ENCODE results near the gene CCDC50.

CCDC50 gene

GRCh38 chr3:191412759-191413158 is 83.6 kb downstream of the CCDC50 start:
- H2BK5ac ChIP-seq (ENCODE audit: low read length): no peak overlapping the region
- H2AK5ac ChIP-seq (ENCODE audit: low read length): no peak overlapping the region
- no peak overlapping the region for H4K8ac ChIP-seq (ENCODE audit: low read depth, low read length)
- H3K23ac ChIP-seq (ENCODE audit: low read length): no peak overlapping the region
- no CpG with 5 or more reads among the region's 1 CpG for WGBS (ENCODE audit: extremely low coverage, insufficient coverage, low lambda C conversion rate)
- H3K27me3 ChIP-seq (ENCODE audit: insufficient read depth, low read length, poor library complexity): no peaks in the 10 kb centered on the region
- H3K36me3 ChIP-seq (ENCODE audit: control insufficient read depth, insufficient read depth, low read length): no peaks in the 10 kb centered on the region
- no peak overlapping the region for H3K56ac ChIP-seq (ENCODE audit: low read length)
- H3K79me1 ChIP-seq (ENCODE audit: low read length): no peaks in the 10 kb centered on the region
- H3K27ac ChIP-seq (ENCODE audit: low read depth, low read length): no peak overlapping the region
- H3K79me2 ChIP-seq (ENCODE audit: control insufficient read depth, insufficient read depth, low read length): no peaks in the 10 kb centered on the region
- H3K9ac ChIP-seq (ENCODE audit: low read length): no peak overlapping the region
- H3K18ac ChIP-seq (ENCODE audit: low read length): no peak overlapping the region
- no peak overlapping the region for H2BK120ac ChIP-seq (ENCODE audit: low read depth, low read length)
- no peak overlapping the region for H3K4me2 ChIP-seq (ENCODE audit: low read length)
- peak; percentile 65 for DNase-seq
- no peak overlapping the region for H3K4ac ChIP-seq (ENCODE audit: low read depth, low read length)
- H4K5ac ChIP-seq (ENCODE audit: low read length): no peak overlapping the region
- no peaks in the 10 kb centered on the region for H3K4me1 ChIP-seq (ENCODE audit: control insufficient read depth, low read depth, low read length)
- H2BK15ac ChIP-seq (replicated peaks; ENCODE audit: low read depth): no peak overlapping the region
- no peak overlapping the region for H3K4me3 ChIP-seq (ENCODE audit: low read length)

- Histone ChIP-seq H3K4ac (ENCODE audit: low read depth, low read length) (no peak overlapping the region), H3K9ac (ENCODE audit: low read length) (no peak overlapping the region), H3K4me2 (ENCODE audit: low read length) (no peak overlapping the region), H3K27ac (ENCODE audit: low read depth, low read length) (no peak overlapping the region), H3K4me3 (ENCODE audit: low read length) (no peak overlapping the region), H3K23ac (ENCODE audit: low read length) (no peak overlapping the region), H4K5ac (ENCODE audit: low read length) (no peak overlapping the region), H3K56ac (ENCODE audit: low read length) (no peak overlapping the region), H2BK5ac (ENCODE audit: low read length) (no peak overlapping the region), H3K4me1 (ENCODE audit: control insufficient read depth, low read depth, low read length) (no peaks in the 10 kb centered on the region), H3K79me2 (ENCODE audit: control insufficient read depth, insufficient read depth, low read length) (no peaks in the 10 kb centered on the region), H3K79me1 (ENCODE audit: low read length) (no peaks in the 10 kb centered on the region), H3K18ac (ENCODE audit: low read length) (no peak overlapping the region), H3K36me3 (ENCODE audit: control insufficient read depth, insufficient read depth, low read length) (no peaks in the 10 kb centered on the region), H3K27me3 (ENCODE audit: insufficient read depth, low read length, poor library complexity) (no peaks in the 10 kb centered on the region), H4K8ac (ENCODE audit: low read depth, low read length) (no peak overlapping the region), H2BK15ac (replicated peaks; ENCODE audit: low read depth) (no peak overlapping the region), H2BK120ac (ENCODE audit: low read depth, low read length) (no peak overlapping the region), H2AK5ac (ENCODE audit: low read length) (no peak overlapping the region)
- no peak for DNase-seq
- WGBS (ENCODE audit: extremely low coverage, insufficient coverage, low lambda C conversion rate): no CpG with 5 or more reads among the region's 2 CpGs
These were observed 85.1 kb downstream of the CCDC50 start for GRCh38 chr3:191414286-191414685.

- peak; percentile 21 for DNase-seq
- Histone ChIP-seq H4K8ac (ENCODE audit: low read depth, low read length) (no peak overlapping the region), H3K36me3 (ENCODE audit: control insufficient read depth, insufficient read depth, low read length) (no peaks in the 10 kb centered on the region), H3K4me1 (ENCODE audit: control insufficient read depth, low read depth, low read length) (no peaks in the 10 kb centered on the region), H3K9ac (ENCODE audit: low read length) (no peak overlapping the region), H2BK15ac (replicated peaks; ENCODE audit: low read depth) (no peak overlapping the region), H3K56ac (ENCODE audit: low read length) (no peak overlapping the region), H3K23ac (ENCODE audit: low read length) (no peak overlapping the region), H2BK5ac (ENCODE audit: low read length) (no peak overlapping the region), H3K4me2 (ENCODE audit: low read length) (no peak overlapping the region), H2AK5ac (ENCODE audit: low read length) (no peak overlapping the region), H3K27ac (ENCODE audit: low read depth, low read length) (no peak overlapping the region), H3K4ac (ENCODE audit: low read depth, low read length) (no peak overlapping the region), H2BK120ac (ENCODE audit: low read depth, low read length) (no peak overlapping the region), H3K4me3 (ENCODE audit: low read length) (no peak overlapping the region), H3K27me3 (ENCODE audit: insufficient read depth, low read length, poor library complexity) (no peaks in the 10 kb centered on the region), H4K5ac (ENCODE audit: low read length) (no peak overlapping the region), H3K79me1 (ENCODE audit: low read length) (no peaks in the 10 kb centered on the region), H3K18ac (ENCODE audit: low read length) (no peak overlapping the region), H3K79me2 (ENCODE audit: control insufficient read depth, insufficient read depth, low read length) (no peaks in the 10 kb centered on the region)
- WGBS (ENCODE audit: extremely low coverage, insufficient coverage, low lambda C conversion rate): no CpG with 5 or more reads among the region's 1 CpG
These were observed 85.5 kb downstream of the CCDC50 start for GRCh38 chr3:191414732-191415131.

- Histone ChIP-seq H3K23ac (ENCODE audit: low read length) (no peak overlapping the region), H2AK5ac (ENCODE audit: low read length) (no peak overlapping the region)
These were observed 86.4 kb downstream of the CCDC50 start for GRCh38 chr3:191415566-191415965.

GRCh38 chr3:191417457-191417729 is 88.2 kb downstream of the CCDC50 start:
- H3K27me3 ChIP-seq (ENCODE audit: insufficient read depth, low read length, poor library complexity): no peaks in the 10 kb centered on the region
- no peak for DNase-seq

More at GRCh38 chr3:191415566-191415965, 86.4 kb downstream of the CCDC50 start:
- Histone ChIP-seq H3K18ac (ENCODE audit: low read length) (no peak overlapping the region), H3K9ac (ENCODE audit: low read length) (no peak overlapping the region), H4K5ac (ENCODE audit: low read length) (no peak overlapping the region), H3K27ac (ENCODE audit: low read depth, low read length) (no peak overlapping the region), H3K36me3 (ENCODE audit: control insufficient read depth, insufficient read depth, low read length) (no peaks in the 10 kb centered on the region), H3K27me3 (ENCODE audit: insufficient read depth, low read length, poor library complexity) (no peaks in the 10 kb centered on the region), H3K79me2 (ENCODE audit: control insufficient read depth, insufficient read depth, low read length) (no peaks in the 10 kb centered on the region), H2BK120ac (ENCODE audit: low read depth, low read length) (no peak overlapping the region), H4K8ac (ENCODE audit: low read depth, low read length) (no peak overlapping the region), H3K4me1 (ENCODE audit: control insufficient read depth, low read depth, low read length) (no peaks in the 10 kb centered on the region), H2BK15ac (replicated peaks; ENCODE audit: low read depth) (no peak overlapping the region), H3K56ac (ENCODE audit: low read length) (no peak overlapping the region), H3K4ac (ENCODE audit: low read depth, low read length) (no peak overlapping the region), H2BK5ac (ENCODE audit: low read length) (no peak overlapping the region), H3K79me1 (ENCODE audit: low read length) (no peaks in the 10 kb centered on the region), H3K4me3 (ENCODE audit: low read length) (no peak overlapping the region), H3K4me2 (ENCODE audit: low read length) (no peak overlapping the region)
- no peak for DNase-seq
- WGBS (ENCODE audit: extremely low coverage, insufficient coverage, low lambda C conversion rate): no CpG with 5 or more reads among the region's 9 CpGs

GRCh38 chr3:191420771-191421170 is 91.6 kb downstream of the CCDC50 start:
- Histone ChIP-seq H2BK15ac (replicated peaks; ENCODE audit: low read depth) (no peak overlapping the region), H4K5ac (ENCODE audit: low read length) (no peak overlapping the region), H2BK120ac (ENCODE audit: low read depth, low read length) (no peak overlapping the region), H3K79me2 (ENCODE audit: control insufficient read depth, insufficient read depth, low read length) (no peaks in the 10 kb centered on the region), H3K9ac (ENCODE audit: low read length) (no peak overlapping the region), H3K4me2 (ENCODE audit: low read length) (no peak overlapping the region), H3K23ac (ENCODE audit: low read length) (no peak overlapping the region), H3K27me3 (ENCODE audit: insufficient read depth, low read length, poor library complexity) (no peaks in the 10 kb centered on the region), H3K56ac (ENCODE audit: low read length) (no peak overlapping the region), H3K36me3 (ENCODE audit: control insufficient read depth, insufficient read depth, low read length) (no peaks in the 10 kb centered on the region), H2BK5ac (ENCODE audit: low read length) (no peak overlapping the region), H3K27ac (ENCODE audit: low read depth, low read length) (no peak overlapping the region), H2AK5ac (ENCODE audit: low read length) (no peak overlapping the region), H3K4me3 (ENCODE audit: low read length) (no peak overlapping the region), H3K4me1 (ENCODE audit: control insufficient read depth, low read depth, low read length) (no peaks in the 10 kb centered on the region), H3K79me1 (ENCODE audit: low read length) (no peaks in the 10 kb centered on the region), H3K4ac (ENCODE audit: low read depth, low read length) (peak overlapping the region; percentile 7), H4K8ac (ENCODE audit: low read depth, low read length) (no peak overlapping the region), H3K18ac (ENCODE audit: low read length) (no peak overlapping the region)
- no peak for DNase-seq
- no CpG with 5 or more reads among the region's 2 CpGs for WGBS (ENCODE audit: extremely low coverage, insufficient coverage, low lambda C conversion rate)

More at GRCh38 chr3:191417457-191417729, 88.2 kb downstream of the CCDC50 start:
- Histone ChIP-seq H3K4me3 (ENCODE audit: low read length) (no peak overlapping the region), H3K27ac (ENCODE audit: low read depth, low read length) (no peak overlapping the region), H3K9ac (ENCODE audit: low read length) (no peak overlapping the region), H3K4me1 (ENCODE audit: control insufficient read depth, low read depth, low read length) (no peaks in the 10 kb centered on the region), H3K4me2 (ENCODE audit: low read length) (no peak overlapping the region), H4K5ac (ENCODE audit: low read length) (no peak overlapping the region), H4K8ac (ENCODE audit: low read depth, low read length) (no peak overlapping the region), H3K18ac (ENCODE audit: low read length) (no peak overlapping the region), H3K23ac (ENCODE audit: low read length) (no peak overlapping the region), H2AK5ac (ENCODE audit: low read length) (no peak overlapping the region), H3K4ac (ENCODE audit: low read depth, low read length) (no peak overlapping the region), H2BK120ac (ENCODE audit: low read depth, low read length) (no peak overlapping the region), H3K79me2 (ENCODE audit: control insufficient read depth, insufficient read depth, low read length) (no peaks in the 10 kb centered on the region), H3K56ac (ENCODE audit: low read length) (no peak overlapping the region), H2BK15ac (replicated peaks; ENCODE audit: low read depth) (no peak overlapping the region), H3K36me3 (ENCODE audit: control insufficient read depth, insufficient read depth, low read length) (no peaks in the 10 kb centered on the region), H3K79me1 (ENCODE audit: low read length) (no peaks in the 10 kb centered on the region), H2BK5ac (ENCODE audit: low read length) (no peak overlapping the region)
- no CpG with 5 or more reads among the region's 6 CpGs for WGBS (ENCODE audit: extremely low coverage, insufficient coverage, low lambda C conversion rate)
